ENCODE measurements around the gene HID1. TPM values are rescaled to one million over a fixed set of nuclear protein-coding genes. Genes with fewer than 3 reads are reported as not detected.

HID1 gene
- total RNA-seq, 1 donor from 2014 or later = 28.5 TPM

DNA sequence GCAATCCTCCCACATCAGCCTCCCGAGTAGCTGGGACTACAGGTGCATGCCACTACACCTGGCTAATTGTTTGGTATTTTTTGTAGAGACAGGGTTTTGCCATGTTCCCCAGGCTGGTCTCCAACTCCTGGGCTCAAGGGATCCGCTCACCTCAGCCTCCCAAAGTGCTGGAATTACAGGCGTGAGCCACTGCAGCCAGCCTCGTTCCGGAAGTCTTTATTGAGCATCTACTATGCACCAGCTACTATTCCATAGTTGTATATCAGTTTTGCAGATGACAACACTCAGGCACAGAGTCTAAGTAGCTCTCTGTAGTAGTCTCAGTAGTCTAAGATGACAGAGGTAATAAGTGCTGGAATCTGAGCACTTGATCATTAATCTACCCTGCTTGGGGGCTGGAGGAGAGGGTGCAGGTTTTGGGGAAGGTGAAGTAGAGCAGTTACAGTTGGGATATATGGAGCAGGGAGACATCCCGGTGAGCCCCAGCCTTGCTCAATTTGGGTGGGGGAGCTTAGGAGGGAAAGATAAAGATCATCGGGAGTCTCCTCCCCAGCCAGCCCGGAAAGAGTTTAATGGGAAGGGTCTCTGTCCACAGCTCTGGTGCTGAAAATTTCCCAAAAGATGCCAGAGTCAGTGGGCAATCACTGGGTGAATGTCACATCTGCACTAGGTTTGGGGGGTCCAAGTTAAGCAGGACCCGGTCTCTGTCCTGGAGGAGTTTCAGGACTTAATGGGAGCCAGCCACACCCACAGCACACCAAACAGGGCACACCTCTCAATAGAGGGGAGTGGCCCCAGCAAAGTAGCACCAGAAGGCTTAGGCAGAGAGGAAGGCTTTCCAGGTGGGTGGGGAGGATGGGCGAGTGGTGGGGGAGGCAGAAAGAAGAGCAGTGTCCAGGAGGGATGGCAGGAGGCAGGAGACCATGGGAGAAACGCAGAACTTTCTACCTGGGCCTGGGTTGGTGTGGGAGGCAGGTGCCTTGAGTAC, 35.2 kb downstream of the HID1 start:
- Histone ChIP-seq H3K36me3 (ENCODE audit: control insufficient read depth, insufficient read depth, low read length) (no peaks in the 10 kb centered on the region), H3K4me3 (ENCODE audit: low read depth, low read length) (no peak overlapping the region), H3K27me3 (ENCODE audit: control insufficient read depth, insufficient read depth, low read length) (peaks cover 77% of the 10 kb centered on the region)
- TF ChIP-seq, protein P1, sequence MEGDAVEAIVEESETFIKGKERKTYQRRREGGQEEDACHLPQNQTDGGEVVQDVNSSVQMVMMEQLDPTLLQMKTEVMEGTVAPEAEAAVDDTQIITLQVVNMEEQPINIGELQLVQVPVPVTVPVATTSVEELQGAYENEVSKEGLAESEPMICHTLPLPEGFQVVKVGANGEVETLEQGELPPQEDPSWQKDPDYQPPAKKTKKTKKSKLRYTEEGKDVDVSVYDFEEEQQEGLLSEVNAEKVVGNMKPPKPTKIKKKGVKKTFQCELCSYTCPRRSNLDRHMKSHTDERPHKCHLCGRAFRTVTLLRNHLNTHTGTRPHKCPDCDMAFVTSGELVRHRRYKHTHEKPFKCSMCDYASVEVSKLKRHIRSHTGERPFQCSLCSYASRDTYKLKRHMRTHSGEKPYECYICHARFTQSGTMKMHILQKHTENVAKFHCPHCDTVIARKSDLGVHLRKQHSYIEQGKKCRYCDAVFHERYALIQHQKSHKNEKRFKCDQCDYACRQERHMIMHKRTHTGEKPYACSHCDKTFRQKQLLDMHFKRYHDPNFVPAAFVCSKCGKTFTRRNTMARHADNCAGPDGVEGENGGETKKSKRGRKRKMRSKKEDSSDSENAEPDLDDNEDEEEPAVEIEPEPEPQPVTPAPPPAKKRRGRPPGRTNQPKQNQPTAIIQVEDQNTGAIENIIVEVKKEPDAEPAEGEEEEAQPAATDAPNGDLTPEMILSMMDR (IDR thresholded peaks at IDR 0.05; ENCODE audit: insufficient read depth, low read length, poor library complexity, severe bottlenecking) = no peak
- DNase-seq (ENCODE audit: low read depth) = no peak

DNA sequence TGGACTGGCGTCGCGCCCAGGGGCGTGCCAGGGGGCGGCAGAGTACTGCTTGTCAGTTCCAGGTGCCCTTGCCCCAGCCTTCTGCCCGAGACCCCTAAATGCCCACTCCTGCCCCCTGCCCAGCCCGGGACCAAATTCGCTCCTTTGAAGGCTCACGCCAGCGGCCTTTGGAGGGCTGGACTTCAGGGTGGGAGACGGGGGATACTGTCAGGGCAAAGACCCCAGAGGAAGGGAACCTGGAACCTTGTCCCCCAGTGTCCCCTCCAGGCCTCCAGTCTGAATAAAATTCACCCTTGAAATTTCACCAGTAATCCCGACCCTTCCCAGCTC, 36.1 kb downstream of the HID1 start:
- Histone ChIP-seq H3K27me3 (ENCODE audit: control insufficient read depth, insufficient read depth, low read length) (peaks cover 72% of the 10 kb centered on the region), H3K36me3 (ENCODE audit: control insufficient read depth, insufficient read depth, low read length) (no peaks in the 10 kb centered on the region), H3K4me3 (ENCODE audit: low read depth, low read length) (no peak overlapping the region)
- DNase-seq (ENCODE audit: low read depth) = no peak
- TF ChIP-seq, protein P1 (IDR thresholded peaks at IDR 0.05; ENCODE audit: insufficient read depth, low read length, poor library complexity, severe bottlenecking) = no peak

DNA sequence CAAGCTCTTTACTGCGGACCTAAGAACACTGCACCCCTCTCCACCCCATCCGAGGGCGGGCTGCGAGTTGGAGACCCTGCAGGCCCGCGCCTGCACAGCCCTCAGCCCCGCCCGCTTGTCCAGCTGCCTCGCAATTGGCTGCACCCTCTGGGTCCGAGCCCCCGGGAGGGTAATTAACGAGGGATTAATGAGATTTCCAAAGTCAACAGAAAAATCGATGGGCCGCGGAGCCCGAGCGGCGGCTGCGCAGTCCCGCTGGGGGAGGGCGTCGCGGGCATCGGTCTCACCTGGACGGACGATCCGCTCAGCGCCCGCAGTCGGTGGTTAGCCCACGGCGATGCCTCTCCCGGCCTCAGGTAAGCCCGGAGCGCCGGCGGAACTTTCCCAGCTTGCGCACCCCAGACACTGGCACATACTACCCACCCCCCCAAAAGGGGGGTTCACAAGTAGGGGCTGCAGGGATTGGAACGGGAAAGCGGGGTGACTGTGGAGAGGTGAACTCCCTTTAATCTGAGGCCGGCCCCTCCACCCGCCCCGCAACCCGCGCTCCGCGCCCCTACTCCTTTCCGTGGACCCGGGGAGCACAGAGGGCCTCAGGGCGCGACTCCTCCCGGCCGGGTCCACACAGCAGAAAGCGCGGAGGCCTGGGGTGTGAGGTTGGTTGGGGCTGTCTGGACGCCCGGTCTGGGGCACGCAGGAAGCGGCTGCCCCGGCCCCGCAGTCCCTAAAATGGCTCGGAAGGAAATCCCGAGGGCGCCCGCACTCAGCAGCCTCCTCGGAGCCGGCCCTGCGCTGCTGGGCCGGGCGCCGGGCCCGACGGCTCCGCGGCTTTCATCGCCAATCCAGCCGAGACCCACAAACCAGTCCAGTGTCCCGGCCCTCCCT, 36.7 kb downstream of the HID1 start, which contains the start of gene OTOP3:
Gene OTOP3, plus strand, starts transcription at position 314 of the 885 bp plus-strand sequence. Its CDS starts 24 bp downstream, at position 338.
- H3K4me3 ChIP-seq (ENCODE audit: low read depth, low read length) = no peak within 1 kb of the TSS
- TF ChIP-seq, protein P1 (IDR thresholded peaks at IDR 0.05; ENCODE audit: insufficient read depth, low read length, poor library complexity, severe bottlenecking) = no peak
- DNase-seq (ENCODE audit: low read depth) = no peak
- H3K36me3 ChIP-seq (ENCODE audit: control insufficient read depth, insufficient read depth, low read length) = no peaks in the 10 kb centered on the region
- peaks cover 72% of the 10 kb centered on the region for H3K27me3 ChIP-seq (ENCODE audit: control insufficient read depth, insufficient read depth, low read length)

DNA sequence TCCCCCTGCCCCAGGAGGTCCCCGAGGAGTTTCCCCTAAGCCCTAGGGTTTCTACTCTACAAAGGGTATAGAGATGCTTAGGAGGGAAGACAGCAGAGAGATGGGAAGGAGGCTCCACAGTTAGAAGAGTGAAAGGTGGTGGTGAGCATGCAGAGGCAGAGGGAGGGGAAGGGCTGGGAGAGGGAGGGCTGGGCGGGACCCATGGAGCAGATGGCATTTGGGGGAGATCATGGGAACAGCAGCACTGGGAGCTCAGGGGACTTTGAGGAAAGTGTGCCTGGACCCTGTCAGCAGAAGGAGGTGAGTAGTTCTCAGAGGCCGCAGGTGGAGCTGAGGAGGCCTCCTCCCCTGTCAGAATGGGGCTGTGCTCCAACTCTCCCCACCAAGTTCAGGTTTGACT, 37.5 kb downstream of the HID1 start:
- H3K27me3 ChIP-seq (ENCODE audit: control insufficient read depth, insufficient read depth, low read length) = peaks cover 70% of the 10 kb centered on the region
- DNase-seq (ENCODE audit: low read depth) = no peak
- TF ChIP-seq, protein P1 (IDR thresholded peaks at IDR 0.05; ENCODE audit: insufficient read depth, low read length, poor library complexity, severe bottlenecking) = no peak

DNA sequence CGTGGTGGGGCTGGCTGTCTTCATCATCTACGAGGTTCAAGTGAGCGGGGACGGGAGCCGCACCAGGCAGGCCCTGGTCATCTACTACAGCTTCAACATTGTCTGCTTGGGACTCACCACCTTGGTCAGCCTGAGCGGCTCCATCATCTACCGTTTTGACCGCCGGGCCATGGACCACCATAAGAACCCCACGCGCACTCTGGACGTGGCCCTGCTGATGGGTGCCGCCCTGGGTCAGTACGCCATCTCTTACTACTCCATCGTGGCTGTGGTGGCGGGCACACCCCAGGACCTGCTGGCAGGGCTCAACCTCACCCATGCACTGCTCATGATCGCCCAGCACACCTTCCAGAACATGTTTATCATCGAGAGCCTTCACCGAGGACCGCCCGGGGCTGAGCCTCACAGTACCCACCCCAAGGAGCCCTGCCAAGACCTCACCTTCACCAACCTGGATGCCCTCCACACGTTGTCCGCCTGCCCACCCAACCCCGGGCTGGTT, 42.0 kb downstream of the HID1 start:
- TF ChIP-seq, protein P1 (IDR thresholded peaks at IDR 0.05; ENCODE audit: insufficient read depth, low read length, poor library complexity, severe bottlenecking) = no peak
- Histone ChIP-seq H3K36me3 (ENCODE audit: control insufficient read depth, insufficient read depth, low read length) (no peaks in the 10 kb centered on the region), H3K27me3 (ENCODE audit: control insufficient read depth, insufficient read depth, low read length) (peaks cover 62% of the 10 kb centered on the region), H3K4me3 (ENCODE audit: low read depth, low read length) (no peak overlapping the region)
- DNase-seq (ENCODE audit: low read depth) = no peak

More for the DNA sequence above, 37.5 kb downstream of the HID1 start:
- Histone ChIP-seq H3K4me3 (ENCODE audit: low read depth, low read length) (no peak overlapping the region), H3K36me3 (ENCODE audit: control insufficient read depth, insufficient read depth, low read length) (no peaks in the 10 kb centered on the region)
